Ishikawa (cell line): ENCODE data around the gene NFE2L2.

ENCODE experiments used
- CEBPB ChIP-seq: IDR thresholded peaks from 2 replicates; pipeline ENCODE4 v1.6.1; 2012
- CREB1 ChIP-seq: IDR thresholded peaks from 2 replicates; pipeline ENCODE4 v1.6.1; 2012; ENCODE audit warnings: low read depth
- EGR1 ChIP-seq: IDR thresholded peaks from 2 replicates; pipeline ENCODE4 v1.6.1; 2012
- EP300 ChIP-seq: IDR thresholded peaks from 2 replicates; pipeline ENCODE4 v1.6.1; 2012; ENCODE audit warnings: borderline replicate concordance
- FOXM1 ChIP-seq: IDR thresholded peaks from 2 replicates; pipeline ENCODE4 v1.6.1; 2012; ENCODE audit warnings: low read depth, borderline replicate concordance
- NFIC ChIP-seq: IDR thresholded peaks from 2 replicates; pipeline ENCODE4 v1.6.1; 2012
- RAD21 ChIP-seq: IDR thresholded peaks from 2 replicates; pipeline ENCODE4 v1.6.1; 2012; ENCODE audit warnings: low read depth
- TAF1 ChIP-seq: IDR thresholded peaks from 2 replicates; pipeline ENCODE4 v1.6.1; 2012; ENCODE audit warnings: low read depth, mild to moderate bottlenecking
- TCF12 ChIP-seq: IDR thresholded peaks from 2 replicates; pipeline ENCODE4 v1.6.1; 2012; ENCODE audit warnings: low read depth
- TEAD4 ChIP-seq: IDR thresholded peaks from 2 replicates; pipeline ENCODE4 v1.6.1; 2012
- USF1 ChIP-seq: IDR thresholded peaks from 2 replicates; pipeline ENCODE4 v1.6.1; 2012
- YY1 ChIP-seq: IDR thresholded peaks from 2 replicates; pipeline ENCODE4 v1.6.1; 2012; ENCODE audit warnings: low read depth
- ZBTB7A ChIP-seq: IDR thresholded peaks from 2 replicates; pipeline ENCODE4 v1.6.1; 2012; ENCODE audit warnings: low read depth
- TF ChIP-seq, protein P1 (sequence below): IDR thresholded peaks from 2 replicates; pipeline ENCODE4 v1.6.1; 2012; ENCODE audit warnings: low read depth, mild to moderate bottlenecking
- TF ChIP-seq, protein P2 (sequence below): IDR thresholded peaks from 2 replicates; pipeline ENCODE4 v1.6.1; 2012

Gene NFE2L2

GRCh38 chr2:177289824-177290628 is 25.5 kb upstream of the NFE2L2 start:
- no peak for TF ChIP-seq CEBPB
- TF ChIP-seq, protein P1, sequence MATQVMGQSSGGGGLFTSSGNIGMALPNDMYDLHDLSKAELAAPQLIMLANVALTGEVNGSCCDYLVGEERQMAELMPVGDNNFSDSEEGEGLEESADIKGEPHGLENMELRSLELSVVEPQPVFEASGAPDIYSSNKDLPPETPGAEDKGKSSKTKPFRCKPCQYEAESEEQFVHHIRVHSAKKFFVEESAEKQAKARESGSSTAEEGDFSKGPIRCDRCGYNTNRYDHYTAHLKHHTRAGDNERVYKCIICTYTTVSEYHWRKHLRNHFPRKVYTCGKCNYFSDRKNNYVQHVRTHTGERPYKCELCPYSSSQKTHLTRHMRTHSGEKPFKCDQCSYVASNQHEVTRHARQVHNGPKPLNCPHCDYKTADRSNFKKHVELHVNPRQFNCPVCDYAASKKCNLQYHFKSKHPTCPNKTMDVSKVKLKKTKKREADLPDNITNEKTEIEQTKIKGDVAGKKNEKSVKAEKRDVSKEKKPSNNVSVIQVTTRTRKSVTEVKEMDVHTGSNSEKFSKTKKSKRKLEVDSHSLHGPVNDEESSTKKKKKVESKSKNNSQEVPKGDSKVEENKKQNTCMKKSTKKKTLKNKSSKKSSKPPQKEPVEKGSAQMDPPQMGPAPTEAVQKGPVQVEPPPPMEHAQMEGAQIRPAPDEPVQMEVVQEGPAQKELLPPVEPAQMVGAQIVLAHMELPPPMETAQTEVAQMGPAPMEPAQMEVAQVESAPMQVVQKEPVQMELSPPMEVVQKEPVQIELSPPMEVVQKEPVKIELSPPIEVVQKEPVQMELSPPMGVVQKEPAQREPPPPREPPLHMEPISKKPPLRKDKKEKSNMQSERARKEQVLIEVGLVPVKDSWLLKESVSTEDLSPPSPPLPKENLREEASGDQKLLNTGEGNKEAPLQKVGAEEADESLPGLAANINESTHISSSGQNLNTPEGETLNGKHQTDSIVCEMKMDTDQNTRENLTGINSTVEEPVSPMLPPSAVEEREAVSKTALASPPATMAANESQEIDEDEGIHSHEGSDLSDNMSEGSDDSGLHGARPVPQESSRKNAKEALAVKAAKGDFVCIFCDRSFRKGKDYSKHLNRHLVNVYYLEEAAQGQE = no peak
- TF ChIP-seq CREB1 = no peak
- no peak for TF ChIP-seq USF1
- no peak for TF ChIP-seq ZBTB7A
- no peak for TF ChIP-seq RAD21
- TF ChIP-seq EGR1 = no peak
- TF ChIP-seq, protein P2, sequence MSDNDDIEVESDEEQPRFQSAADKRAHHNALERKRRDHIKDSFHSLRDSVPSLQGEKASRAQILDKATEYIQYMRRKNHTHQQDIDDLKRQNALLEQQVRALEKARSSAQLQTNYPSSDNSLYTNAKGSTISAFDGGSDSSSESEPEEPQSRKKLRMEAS = no peak
- no peak for TF ChIP-seq EP300
- TF ChIP-seq FOXM1 = no peak
- no peak for TF ChIP-seq TEAD4
- TF ChIP-seq TAF1 = no peak
- TF ChIP-seq YY1 = no peak
- no peak for TF ChIP-seq NFIC

DNA sequence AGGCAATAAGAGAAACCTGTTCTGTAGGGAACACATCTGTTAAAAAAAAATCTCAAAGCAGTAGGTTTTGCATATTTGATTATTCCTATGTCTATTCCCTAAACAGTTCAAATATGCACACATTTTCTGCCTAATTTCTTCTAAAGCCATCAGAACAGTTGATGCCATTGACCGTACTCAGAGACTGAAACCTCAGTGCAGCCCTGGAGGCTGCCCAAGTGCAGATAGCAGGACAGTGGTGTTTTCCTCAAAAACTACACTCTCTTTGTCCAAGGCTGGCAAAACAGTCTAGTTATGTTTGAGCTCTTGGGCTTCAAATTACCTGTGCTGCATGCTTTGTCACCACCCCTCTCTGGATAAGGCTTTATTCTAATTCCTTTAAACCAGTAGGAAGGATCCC is 23.3 kb upstream of the NFE2L2 start:
- TF ChIP-seq NFIC (no peak), FOXM1 (no peak), CEBPB (no peak), RAD21 (no peak), YY1 (no peak)

GRCh38 chr2:177285892-177286715 is 21.6 kb upstream of the NFE2L2 start:
- TF ChIP-seq CEBPB = no peak

DNA sequence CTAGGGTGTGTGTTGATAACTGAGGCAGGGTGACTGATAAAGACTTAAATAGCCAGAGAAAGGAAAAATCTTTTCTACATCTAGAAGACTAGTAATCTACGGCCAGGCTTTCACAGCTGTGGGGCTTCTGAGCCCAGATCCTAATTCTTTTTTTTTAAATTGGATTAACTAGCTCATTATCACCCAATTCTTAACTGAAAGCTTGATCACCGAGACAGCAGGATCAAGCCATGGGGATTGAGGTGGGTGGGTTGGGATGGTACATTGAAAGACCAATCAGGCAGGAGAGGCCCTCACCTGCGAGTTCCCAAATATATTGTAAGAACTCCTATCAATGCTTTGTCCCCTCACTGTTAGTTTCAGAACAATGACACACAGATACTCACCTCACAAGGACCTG is 20.0 kb upstream of the NFE2L2 start:
- TF ChIP-seq YY1 (no peak), ZBTB7A (no peak), CEBPB (no peak), NFIC (no peak), CREB1 (no peak), EP300 (no peak), RAD21 (no peak), TAF1 (no peak)
- TF ChIP-seq, protein P2 = no peak

GRCh38 chr2:177283906-177284305 is 19.4 kb upstream of the NFE2L2 start:
- TF ChIP-seq TEAD4 = no peak
- no peak for TF ChIP-seq TAF1
- no peak for TF ChIP-seq CEBPB
- TF ChIP-seq EP300 = no peak
- no peak for TF ChIP-seq TCF12
- no peak for TF ChIP-seq RAD21

GRCh38 chr2:177282787-177283572 is 18.5 kb upstream of the NFE2L2 start:
- TF ChIP-seq TAF1 (no peak), TCF12 (no peak), EGR1 (no peak), USF1 (no peak), TEAD4 (no peak), YY1 (no peak), NFIC (no peak), CEBPB (no peak), EP300 (no peak), RAD21 (no peak), FOXM1 (no peak), CREB1 (no peak)
- TF ChIP-seq, protein P2 = no peak
- TF ChIP-seq, protein P1 = no peak
